H9 (cell line): ENCODE data around the gene TTLL9. TPM values are rescaled to one million over a fixed set of nuclear protein-coding genes. Genes with fewer than 3 reads are reported as not detected.

Experiments
- DNase-seq: peaks from one replicate; pipeline ENCODE4 v3.0.0-alpha.2; 2017
- H2AFZ ChIP-seq: one replicate; pipeline ENCODE4 v1.6.1; 2013; ENCODE audit warnings: mild to moderate bottlenecking, low read length, control low read depth, moderate library complexity
- H2AK5ac ChIP-seq: 2 replicates; pipeline ENCODE4 v1.6.1; 2013; ENCODE audit warnings: low read length, control low read depth, mixed read lengths; ENCODE audit not compliant: insufficient read length
- H2BK120ac ChIP-seq: one replicate; pipeline ENCODE4 v1.6.1; 2013; ENCODE audit warnings: low read depth, mild to moderate bottlenecking, low read length, control low read depth, inconsistent platforms; ENCODE audit not compliant: poor library complexity, severe bottlenecking
- H2BK12ac ChIP-seq: 2 replicates; pipeline ENCODE4 v1.6.1; 2013; ENCODE audit warnings: low read length, control low read depth, mixed read lengths, low read depth; ENCODE audit not compliant: insufficient read length
- H2BK15ac ChIP-seq: 2 replicates; pipeline ENCODE4 v1.6.1; 2013; ENCODE audit warnings: low read depth, low read length, control low read depth
- H2BK20ac ChIP-seq: one replicate; pipeline ENCODE4 v1.6.1; 2013; ENCODE audit warnings: low read depth, mild to moderate bottlenecking, low read length, control low read depth, inconsistent platforms; ENCODE audit not compliant: poor library complexity, severe bottlenecking
- H2BK5ac ChIP-seq: 2 replicates; pipeline ENCODE4 v1.6.1; 2013; ENCODE audit warnings: low read length, control low read depth, mixed read lengths; ENCODE audit not compliant: insufficient read length
- H3K14ac ChIP-seq: 2 replicates; pipeline ENCODE4 v1.6.1; 2013; ENCODE audit warnings: low read length, control low read depth; ENCODE audit not compliant: insufficient read depth
- H3K18ac ChIP-seq: 2 replicates; pipeline ENCODE4 v1.6.1; 2013; ENCODE audit warnings: low read depth, mild to moderate bottlenecking, mixed read lengths, low read length, control low read depth; ENCODE audit not compliant: insufficient read length
- H3K23ac ChIP-seq: 2 replicates; pipeline ENCODE4 v1.6.1; 2013; ENCODE audit warnings: low read length, control low read depth, mixed read lengths, low read depth; ENCODE audit not compliant: insufficient read length
- H3K23me2 ChIP-seq: 2 replicates; pipeline ENCODE4 v1.6.1; 2013; ENCODE audit warnings: low read depth, mild to moderate bottlenecking, mixed read lengths, low read length, control low read depth; ENCODE audit not compliant: insufficient read length, poor library complexity, severe bottlenecking
- H3K27ac ChIP-seq: 2 replicates; pipeline ENCODE4 v1.5.1; 2013; ENCODE audit warnings: low read length, control low read depth, mixed read lengths, low read depth; ENCODE audit not compliant: insufficient read length
- H3K27me3 ChIP-seq: 2 replicates; pipeline ENCODE4 v1.6.1; 2013; ENCODE audit warnings: low read length, control low read depth, inconsistent platforms; ENCODE audit not compliant: insufficient read depth
- H3K4ac ChIP-seq: 2 replicates; pipeline ENCODE4 v1.6.1; 2013; ENCODE audit warnings: low read depth, mild to moderate bottlenecking, control low read depth, inconsistent platforms, low read length, moderate library complexity
- H3K4me1 ChIP-seq: 2 replicates; pipeline ENCODE4 v1.6.1; 2013; ENCODE audit warnings: low read length, control low read depth, inconsistent platforms; ENCODE audit not compliant: insufficient read depth
- H3K4me2 ChIP-seq: 2 replicates; pipeline ENCODE4 v1.6.1; 2013; ENCODE audit warnings: low read length, control low read depth, mixed read lengths; ENCODE audit not compliant: insufficient read length, insufficient read depth
- H3K56ac ChIP-seq: 2 replicates; pipeline ENCODE4 v1.6.1; 2013; ENCODE audit warnings: low read depth, mild to moderate bottlenecking, mixed read lengths, low read length, control low read depth; ENCODE audit not compliant: insufficient read length
- H3K79me1 ChIP-seq: 2 replicates; pipeline ENCODE4 v1.6.1; 2013; ENCODE audit warnings: low read depth, mild to moderate bottlenecking, moderate library complexity, low read length, control low read depth, inconsistent platforms; ENCODE audit not compliant: insufficient read depth, poor library complexity, severe bottlenecking
- H3K79me2 ChIP-seq: 2 replicates; pipeline ENCODE4 v1.6.1; 2013; ENCODE audit warnings: low read length, control low read depth, inconsistent platforms; ENCODE audit not compliant: insufficient read depth
- H3K9ac ChIP-seq: 2 replicates; pipeline ENCODE4 v1.6.1; 2013; ENCODE audit warnings: low read length, control low read depth, mixed read lengths; ENCODE audit not compliant: insufficient read length; ENCODE audit errors: extremely low read depth
- H3K9me3 ChIP-seq: one replicate; pipeline ENCODE4 v1.6.1; 2013; ENCODE audit warnings: low read depth, low read length, inconsistent platforms; ENCODE audit not compliant: control insufficient read depth
- H3T11ph ChIP-seq: one replicate; pipeline ENCODE4 v1.6.1; 2013; ENCODE audit warnings: mild to moderate bottlenecking, low read length, control low read depth, inconsistent platforms
- H4K20me1 ChIP-seq: one replicate; pipeline ENCODE4 v1.6.1; 2013; ENCODE audit not compliant: control insufficient read depth, insufficient read length, insufficient read depth
- H4K5ac ChIP-seq: 2 replicates; pipeline ENCODE4 v1.6.1; 2013; ENCODE audit warnings: low read depth, mild to moderate bottlenecking, mixed read lengths, low read length, control low read depth; ENCODE audit not compliant: insufficient read length
- H4K8ac ChIP-seq: replicated peaks from 2 replicates; pipeline ENCODE4 v1.6.1; 2013; ENCODE audit warnings: low read length, control low read depth, mixed read lengths, low read depth; ENCODE audit not compliant: insufficient read length
- H4K91ac ChIP-seq: 2 replicates; pipeline ENCODE4 v1.6.1; 2013; ENCODE audit warnings: low read depth, mild to moderate bottlenecking, moderate library complexity, mixed read lengths, low read length, control low read depth; ENCODE audit not compliant: insufficient read length
- H3K27ac Mint-ChIP-seq, 3 experiments: 2 replicates in 2 of 3; 3 replicates in 1 of 3; pipeline ENCODE4 v1.8.0; 2020 to 2021; ENCODE audit warnings: mixed read lengths in 3 of 3, mild to moderate bottlenecking in 1 of 3, moderate library complexity in 1 of 3
- H3K27me3 Mint-ChIP-seq: 2 replicates; pipeline ENCODE4 v1.8.0; 2021; ENCODE audit warnings: low read depth, mild to moderate bottlenecking, moderate library complexity, mixed read lengths
- H3K36me3 Mint-ChIP-seq, 3 experiments: 2 replicates in 2 of 3; 3 replicates in 1 of 3; pipeline ENCODE4 v1.8.0; 2020 to 2021; ENCODE audit warnings: low read depth in 3 of 3, mixed read lengths in 3 of 3; ENCODE audit not compliant: insufficient read depth in 1 of 3
- H3K4me1 Mint-ChIP-seq, 2 experiments: 2 replicates each; pipeline ENCODE4 v1.8.0; 2020; ENCODE audit warnings: mixed read lengths in 2 of 2
- H3K4me3 Mint-ChIP-seq, 2 experiments: 2 replicates in 1 of 2; 3 replicates in 1 of 2; pipeline ENCODE4 v1.8.0; 2020 to 2021; ENCODE audit warnings: mild to moderate bottlenecking in 2 of 2, mixed read lengths in 2 of 2, moderate library complexity in 1 of 2
- H3K9me3 Mint-ChIP-seq, 2 experiments: 2 replicates in 1 of 2; 3 replicates in 1 of 2; pipeline ENCODE4 v1.8.0; 2020; ENCODE audit warnings: mild to moderate bottlenecking in 2 of 2, mixed read lengths in 2 of 2, moderate library complexity in 1 of 2
- CTCF ChIP-seq: fragments of 200-600 bp; sonication (generic); conservative IDR thresholded peaks from 3 replicates; pipeline ENCODE4 v1.8.0; 2021; ENCODE audit warnings: antibody characterized with exemption, mild to moderate bottlenecking
- WGBS: extraction: QIAGEN DNeasy Blood & Tissue Kit; methylation state at CpG from one replicate; pipeline ENCODE4 v1.1.7; 2013; ENCODE audit warnings: missing lambda C conversion rate, low lambda C conversion rate, mixed read lengths; ENCODE audit not compliant: insufficient read length; ENCODE audit errors: extremely low coverage; 5-methylcytosine and 5-hydroxymethylcytosine counted together
- total RNA-seq: library from RNA; stranded (reverse); gene quantifications from 2 replicates; pipeline ENCODE4 v1.2.1, GENCODE V29; 2021

The TTLL9 gene
- total RNA-seq, 1 experiment from 2014 or later = 0.20 TPM

- H3K27me3 Mint-ChIP-seq = peaks cover 55% of the 10 kb centered on the region
- H3K4me3 Mint-ChIP-seq = no peak overlapping the region
- WGBS = no CpG with 5 or more reads among the region's 2 CpGs
These were observed 121.7 kb downstream of the TTLL9 start for GRCh38 chr20:31992086-31992485.

More at GRCh38 chr20:31992086-31992485, 121.7 kb downstream of the TTLL9 start:
- no peak overlapping the region for H2BK12ac ChIP-seq
- no peaks in the 10 kb centered on the region for H3K79me2 ChIP-seq
- Mint-ChIP-seq H3K27ac (no peak overlapping the region), H3K4me1 (peaks cover 2 to 14% of the 10 kb centered on the region in 2 experiments; a peak in 3 of 4 replicates), H3K36me3 (no peaks in the 10 kb centered on the region; a peak in 1 of 7 replicates), H3K9me3 (no peaks in the 10 kb centered on the region)
- H2BK20ac ChIP-seq = no peak overlapping the region
- no peak overlapping the region for H3K18ac ChIP-seq
- H3K9ac ChIP-seq = no peak overlapping the region
- no peak overlapping the region for H2BK120ac ChIP-seq
- H4K5ac ChIP-seq = no peak overlapping the region
- H3K14ac ChIP-seq = no peak overlapping the region
- no peak overlapping the region for H3K56ac ChIP-seq
- no peak overlapping the region for H2AK5ac ChIP-seq
- no peak overlapping the region for H2AFZ ChIP-seq
- no peak overlapping the region for H3K4me2 ChIP-seq
- H2BK5ac ChIP-seq = no peak overlapping the region
- no peaks in the 10 kb centered on the region for H3K9me3 ChIP-seq
- no peak overlapping the region for H3K23ac ChIP-seq
- no peaks in the 10 kb centered on the region for H4K20me1 ChIP-seq
- no peak overlapping the region for H3T11ph ChIP-seq
- no peak overlapping the region for H4K8ac ChIP-seq
- no peak overlapping the region for H3K27ac ChIP-seq
- TF ChIP-seq CTCF = no peak
- DNase-seq = no peak
- no peaks in the 10 kb centered on the region for H3K79me1 ChIP-seq
- no peaks in the 10 kb centered on the region for H3K23me2 ChIP-seq
- H3K4ac ChIP-seq = no peak overlapping the region
- H3K4me1 ChIP-seq = no peaks in the 10 kb centered on the region
- H2BK15ac ChIP-seq = no peak overlapping the region
- no peak overlapping the region for H4K91ac ChIP-seq
- H3K27me3 ChIP-seq = peaks cover 3% of the 10 kb centered on the region; the same call in 1 of the 2 replicates

Other genes starting within 250 kb of the TTLL9 start
- gene COX4I2, start 232.7 kb upstream of the TTLL9 start, total RNA-seq = not detected in 2 replicates
- 105 and 109 TPM in 2 replicates for gene BCL2L1, start 147.8 kb upstream of the TTLL9 start, total RNA-seq
- gene TPX2, start 131.3 kb upstream of the TTLL9 start, total RNA-seq = 161 TPM in 2 replicates
- gene MYLK2, start 51.3 kb upstream of the TTLL9 start, total RNA-seq = 0.57 and 0.74 TPM in 2 replicates
- 0.22 TPM in 1 of 2 replicates, not detected in the other for gene FOXS1, start 25.0 kb upstream of the TTLL9 start, total RNA-seq
- gene DUSP15, start 107 bp upstream of the TTLL9 start, total RNA-seq = 5.6 and 6.7 TPM in 2 replicates
- gene PDRG1, start 81.4 kb downstream of the TTLL9 start, total RNA-seq = 31.1 and 32.2 TPM in 2 replicates
- gene XKR7, start 97.5 kb downstream of the TTLL9 start, total RNA-seq = 1.3 and 1.5 TPM in 2 replicates
- 4.6 and 5.2 TPM in 2 replicates for gene CCM2L, start 139.8 kb downstream of the TTLL9 start, total RNA-seq
- 1.7 and 1.8 TPM in 2 replicates for gene HCK, start 181.6 kb downstream of the TTLL9 start, total RNA-seq
- gene TM9SF4, start 239.1 kb downstream of the TTLL9 start, total RNA-seq = 59.4 and 62.3 TPM in 2 replicates